Loucy (cell line): ENCODE data around the gene TECRL.

ENCODE experiments used
- CTCF ChIP-seq: fragments of 200-600 bp; sonication (generic); conservative IDR thresholded peaks from 2 replicates; pipeline ENCODE4 v1.5.1; 2014; ENCODE audit warnings: mild to moderate bottlenecking, antibody characterized with exemption, low read length
- EZH2phosphoT487 ChIP-seq: fragments of 200-600 bp; IDR thresholded peaks from 2 replicates; pipeline ENCODE4 v1.6.1; 2018; ENCODE audit warnings: antibody characterized with exemption, mild to moderate bottlenecking, moderate library complexity, borderline replicate concordance

DNA sequence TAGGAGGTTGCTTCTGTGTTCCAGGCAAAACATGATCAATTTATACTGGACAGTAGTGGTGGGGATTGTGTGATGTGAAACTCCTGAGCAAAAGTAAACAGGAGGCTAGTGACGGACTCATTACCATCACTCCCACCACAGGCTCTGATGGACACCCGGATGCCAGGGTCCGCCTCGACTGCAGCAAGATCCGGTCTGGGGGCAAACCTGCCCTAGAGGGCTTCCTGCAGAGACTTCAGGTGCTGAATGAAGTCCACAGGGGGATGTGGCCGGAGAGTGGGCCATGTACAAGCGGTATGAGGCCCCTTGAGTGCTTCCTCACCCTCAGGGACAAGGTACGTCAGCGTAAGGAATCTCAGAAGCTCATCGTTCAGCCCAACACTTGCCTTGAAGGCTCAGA lies 23.4 kb upstream of the TECRL start:
- TF ChIP-seq CTCF (no peak), EZH2phosphoT487 (no peak)
